Fibroblast of upper back skin (primary cell): ENCODE measurements around the gene WDR76.
A peak's percentile ranks its signal among the peaks of the same experiment; 100 is the strongest.

Source experiments
- DNase-seq: peaks from one replicate; pipeline ENCODE4 v3.0.0-alpha.2; 2013

Gene WDR76

DNA sequence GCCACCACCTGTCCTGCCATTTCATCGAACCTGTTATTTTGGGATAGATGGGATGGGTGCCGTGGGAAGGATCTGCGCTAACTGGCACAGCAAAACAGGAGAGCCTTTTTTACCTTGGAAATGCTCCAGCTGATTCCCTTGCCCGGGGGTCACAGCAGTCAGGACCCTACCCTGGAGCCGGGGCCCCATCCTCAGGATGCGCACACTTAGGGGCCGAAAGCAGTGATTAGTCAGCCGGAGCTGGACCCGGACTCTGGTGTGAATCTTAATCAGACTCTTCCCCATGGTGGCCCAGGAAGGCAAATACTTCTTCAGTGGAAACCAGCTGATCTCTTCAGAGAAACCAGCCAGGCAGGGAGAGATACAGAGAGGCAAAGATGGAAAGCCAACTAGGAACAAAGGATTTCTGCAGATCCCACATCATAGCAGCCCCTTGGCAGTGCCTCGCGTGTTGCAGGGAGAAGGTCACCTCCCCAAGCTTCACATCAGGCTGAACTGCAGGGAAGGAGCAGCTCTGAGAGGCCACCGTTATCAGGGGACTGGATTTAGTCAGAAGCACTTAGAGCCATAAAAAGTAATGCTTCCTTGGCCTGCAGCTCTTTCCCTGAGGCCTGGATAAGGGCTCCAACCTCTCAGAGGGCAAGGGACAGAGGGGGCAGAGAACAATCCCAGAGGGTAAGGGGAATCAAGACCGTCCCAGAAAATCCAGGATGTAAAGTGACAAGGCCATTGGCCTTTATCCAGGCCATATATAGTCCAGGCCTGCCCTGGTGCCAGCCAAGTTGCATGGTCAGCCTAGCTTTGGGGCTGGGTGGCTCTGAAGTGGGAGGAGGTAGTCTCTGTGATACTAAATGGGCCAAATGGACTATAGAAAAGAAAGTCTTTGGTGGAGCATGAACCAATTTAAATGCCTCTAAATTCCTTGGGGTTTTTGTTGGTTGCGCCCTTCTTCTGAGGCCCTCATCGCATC is 52.9 kb downstream of the WDR76 start:
- DNase-seq, result no peak

DNA sequence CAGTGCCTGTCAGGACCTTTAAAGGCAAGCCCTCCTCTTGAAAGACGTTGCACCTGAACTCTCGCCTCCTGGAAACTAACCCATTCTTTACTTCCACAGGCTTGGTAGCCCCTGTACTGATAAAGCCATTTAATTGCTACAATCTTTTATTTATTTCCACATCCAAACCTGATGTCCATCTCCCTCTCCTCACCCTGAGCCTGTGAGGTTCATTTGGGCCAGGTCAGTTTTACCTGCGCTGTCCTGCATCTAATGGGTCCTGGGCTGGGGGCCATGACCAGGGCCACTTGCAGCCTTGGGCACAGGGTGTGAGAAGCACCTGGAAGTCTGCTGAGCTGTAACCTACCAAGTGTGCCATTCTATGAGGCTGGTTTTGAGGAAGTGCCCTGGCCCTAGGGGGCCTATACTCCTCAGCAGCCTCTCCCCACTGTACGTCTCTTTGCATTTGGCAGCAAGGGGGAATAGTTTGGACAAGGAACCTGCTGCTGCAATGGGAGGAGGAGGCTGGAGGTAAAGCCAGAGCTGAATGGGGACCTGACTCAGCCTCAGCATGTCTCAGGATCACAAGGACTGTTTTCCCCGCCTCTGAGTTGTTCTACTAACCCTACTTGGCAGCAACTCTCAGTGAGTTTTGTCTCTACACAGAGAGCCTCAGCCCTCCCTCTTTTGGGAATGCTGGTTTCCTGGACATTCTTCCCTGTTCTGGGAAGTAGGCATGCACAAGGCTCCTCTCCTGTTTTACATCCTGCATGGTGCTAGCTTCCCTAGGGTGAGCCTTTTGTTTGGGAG is 53.8 kb downstream of the WDR76 start:
- DNase-seq, result peak; percentile 5

DNA sequence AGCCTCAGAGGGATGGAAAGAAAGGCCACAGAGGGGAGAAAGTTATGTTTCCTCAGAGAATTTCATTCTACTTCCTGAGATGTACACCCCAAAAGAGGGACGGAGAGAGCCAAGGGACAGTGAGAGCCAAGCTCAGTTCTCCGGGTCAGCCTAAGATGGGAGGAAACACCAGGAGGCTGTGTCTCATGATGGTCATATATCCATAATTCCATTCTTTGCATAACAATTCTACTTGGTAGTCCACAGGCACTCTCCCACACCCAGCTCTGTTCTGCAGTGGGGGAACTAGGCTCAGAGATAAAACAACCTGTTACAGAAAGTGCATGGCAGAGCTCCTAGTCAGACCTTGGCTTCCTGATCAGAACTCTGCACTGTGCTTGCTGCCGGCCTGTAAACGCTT is 54.4 kb downstream of the WDR76 start:
- DNase-seq, result no peak

GRCh38 chr15:43881944-43882343 is 55.1 kb downstream of the WDR76 start:
- DNase-seq, result peak; percentile 6

DNA sequence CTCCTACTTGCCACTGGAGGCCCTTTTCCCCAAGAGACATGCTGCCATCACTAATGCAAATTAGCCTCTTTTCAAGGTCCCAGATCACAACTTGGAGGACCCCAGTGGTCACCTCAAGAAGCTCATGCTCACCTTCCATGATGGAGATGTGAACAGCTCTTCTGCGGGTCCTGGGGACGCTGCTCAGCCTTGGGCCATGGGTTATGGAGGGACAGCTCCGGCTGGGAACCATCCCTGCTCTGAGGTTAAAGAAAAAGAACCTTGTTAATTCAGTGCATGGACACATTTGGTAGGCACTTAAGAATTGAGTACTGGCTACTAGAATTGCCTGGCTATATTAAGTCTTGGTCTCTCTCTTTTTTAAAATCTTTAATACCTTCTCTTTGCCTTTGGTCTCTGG is 56.8 kb downstream of the WDR76 start:
- no peak for DNase-seq

- no peak for DNase-seq
Observed at GRCh38 chr15:43886558-43886957, 59.8 kb downstream of the WDR76 start.

- DNase-seq, result no peak
Observed at GRCh38 chr15:43887901-43888300, 61.1 kb downstream of the WDR76 start.

- DNase-seq, result no peak
Observed at GRCh38 chr15:43889042-43889441, 62.2 kb downstream of the WDR76 start.

GRCh38 chr15:43893956-43894355 is 67.2 kb downstream of the WDR76 start:
- no peak for DNase-seq

DNA sequence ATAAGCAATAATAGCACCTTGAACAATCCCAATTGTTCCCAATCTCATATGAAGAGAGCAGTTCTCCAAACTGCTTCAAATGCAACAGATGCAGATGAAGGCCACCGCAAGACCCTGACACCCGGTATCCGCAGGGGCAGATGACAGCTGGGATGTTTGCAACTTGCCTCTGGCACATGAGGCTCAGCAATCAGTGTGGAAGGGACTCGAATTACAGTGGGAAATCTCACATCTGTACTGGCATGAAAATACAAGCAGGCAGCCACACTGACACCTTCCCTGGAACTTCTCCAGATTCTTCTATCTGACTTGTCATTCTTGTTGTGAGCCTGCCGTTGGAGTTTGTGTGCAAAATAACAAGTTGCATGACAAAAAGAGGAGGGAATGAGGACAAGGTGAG is 68.8 kb downstream of the WDR76 start:
- DNase-seq, result no peak

- DNase-seq, result no peak
Observed at GRCh38 chr15:43896543-43896942, 69.7 kb downstream of the WDR76 start.

DNA sequence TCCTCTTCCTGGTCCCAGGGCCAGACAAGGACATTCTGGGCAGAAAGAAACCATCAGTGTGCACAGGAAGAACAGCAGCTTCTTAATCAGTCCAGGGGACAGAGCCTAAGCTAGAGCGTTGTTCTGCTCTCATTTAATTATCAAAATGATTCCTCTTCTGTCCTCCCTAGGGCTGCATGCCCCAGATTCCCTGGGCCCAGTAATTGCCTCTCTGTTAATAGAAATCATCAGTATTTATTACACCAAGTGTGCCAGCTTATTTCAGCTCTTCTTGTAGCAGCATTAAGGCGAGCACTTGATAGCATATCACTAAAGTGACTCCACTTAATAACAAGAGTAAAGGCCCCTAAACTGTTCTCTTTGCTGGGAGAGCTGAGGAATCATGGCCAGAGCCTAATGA is 72.1 kb downstream of the WDR76 start:
- DNase-seq, result no peak

GRCh38 chr15:43899928-43900327 is 73.1 kb downstream of the WDR76 start:
- no peak for DNase-seq

DNA sequence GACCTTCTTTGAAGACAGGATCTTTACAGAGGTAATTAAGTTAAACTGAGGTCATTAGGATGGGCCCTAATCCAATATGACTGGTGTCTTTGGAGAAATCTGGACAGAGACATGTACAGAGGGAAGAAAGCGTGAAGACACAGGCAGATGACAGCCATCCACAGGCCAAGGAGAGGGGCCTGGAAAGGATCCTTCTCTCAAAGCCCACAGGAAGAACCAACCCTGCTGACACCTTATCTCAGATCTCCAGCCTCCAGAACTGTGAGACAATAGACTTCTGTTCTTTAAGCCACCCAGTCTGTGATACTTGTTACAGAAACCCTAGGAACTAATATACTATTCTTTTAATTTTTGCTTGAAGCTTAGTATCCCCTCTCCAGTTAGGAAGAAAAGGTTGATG is 74.2 kb downstream of the WDR76 start:
- DNase-seq, result no peak

DNA sequence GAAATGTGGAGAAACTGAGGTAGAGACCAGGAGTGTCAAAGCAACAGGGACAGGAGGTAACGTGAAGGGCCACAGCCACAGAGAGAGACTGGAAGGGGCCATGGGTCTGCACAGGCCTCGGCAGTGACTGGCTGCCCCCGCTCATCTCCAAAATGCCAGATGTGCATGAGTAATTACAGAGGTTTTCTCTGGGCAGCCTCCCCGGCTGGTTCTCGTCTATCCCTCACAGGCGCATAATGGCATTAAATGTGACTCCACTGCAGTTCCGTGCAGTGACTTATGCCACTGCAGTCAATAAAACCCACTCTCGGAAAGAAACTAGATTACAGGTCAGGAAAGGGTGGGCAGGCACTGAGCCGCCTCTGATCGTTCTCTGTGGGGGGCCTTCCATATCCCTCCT is 74.7 kb downstream of the WDR76 start:
- no peak for DNase-seq

GRCh38 chr15:43903864-43904290 is 77.1 kb downstream of the WDR76 start:
- DNase-seq, result peak; percentile 74

- DNase-seq, result no peak
Observed at GRCh38 chr15:43905755-43906154, 79.0 kb downstream of the WDR76 start.

DNA sequence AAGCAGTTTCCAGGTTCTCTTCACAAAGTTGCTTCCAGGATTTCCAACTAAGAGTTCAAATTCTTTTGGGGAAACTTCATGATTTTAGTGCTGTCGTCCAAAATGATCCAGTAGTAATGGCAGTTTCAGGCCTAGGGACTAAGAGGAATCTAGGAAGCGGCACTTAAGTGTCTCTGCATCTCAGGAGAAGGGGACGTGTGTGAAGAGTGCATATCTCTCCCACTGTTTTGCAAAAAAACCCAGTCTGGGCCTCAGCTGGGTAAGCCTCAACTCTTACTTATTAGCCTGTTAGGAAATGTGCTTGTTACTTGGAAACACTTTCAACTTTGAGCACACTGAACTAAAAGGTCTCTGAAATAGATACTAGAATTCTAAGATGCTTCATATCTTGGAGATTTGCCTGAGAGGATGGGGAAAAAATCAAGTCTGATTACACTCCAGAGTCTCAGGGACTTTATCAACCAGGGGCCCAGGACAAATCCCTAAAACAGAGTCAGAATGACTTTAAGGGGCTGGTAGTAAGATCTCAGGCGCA is 81.8 kb downstream of the WDR76 start:
- no peak for DNase-seq

- peak; percentile 97 for DNase-seq
Observed at GRCh38 chr15:43911235-43911781, 84.5 kb downstream of the WDR76 start.

DNA sequence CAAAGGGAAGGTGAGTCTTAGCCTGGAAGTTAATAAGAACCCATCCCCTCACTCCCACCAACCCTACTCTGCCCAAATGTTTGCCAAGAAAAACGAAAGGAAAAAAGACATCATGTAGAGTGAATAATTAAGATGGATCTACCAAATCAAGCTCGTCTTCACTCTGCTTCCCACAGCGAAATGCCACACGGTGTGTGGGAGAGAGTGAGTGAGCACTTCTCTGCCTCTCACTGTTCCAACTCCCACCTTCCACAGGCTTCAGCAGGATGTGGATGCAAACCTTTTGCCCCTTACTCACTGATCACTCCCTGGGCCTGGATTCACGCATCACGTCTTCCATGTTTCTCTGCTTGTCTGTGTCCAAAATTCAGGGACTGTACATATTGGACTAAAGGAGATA is 85.4 kb downstream of the WDR76 start:
- no peak for DNase-seq

- DNase-seq, result peak; percentile 96
Observed at GRCh38 chr15:43913026-43913780, 86.4 kb downstream of the WDR76 start.

DNA sequence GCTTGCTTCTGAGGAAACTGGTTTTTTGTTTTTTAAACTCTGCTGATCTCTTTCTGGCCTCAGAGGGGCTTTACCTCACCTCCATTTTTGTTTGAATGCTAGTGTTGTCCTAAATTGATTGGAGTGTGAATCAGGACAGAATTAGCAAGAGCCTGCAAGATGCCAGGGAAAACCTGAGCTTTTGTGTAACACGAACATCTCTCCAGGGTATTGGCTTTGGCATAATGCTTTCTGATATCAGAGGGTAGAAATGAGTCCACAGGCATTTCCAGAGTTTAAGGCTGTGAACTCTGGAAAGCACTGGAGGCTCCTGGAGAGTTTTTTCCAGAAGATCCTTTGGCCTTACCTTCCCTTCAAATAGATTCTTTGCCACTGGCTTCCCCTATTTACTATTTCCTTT is 87.1 kb downstream of the WDR76 start:
- DNase-seq, result no peak
